AG20443 (cell line): ENCODE data around the gene PEX14.
"Not testable (repeated sequence)": the region's sequence is repeated elsewhere in the genome, so short reads cannot be mapped to it uniquely, and the experiment has no call there.

Source experiments
- DNase-seq: peaks from one replicate; pipeline ENCODE4 v3.0.0; 2012; ENCODE audit warnings: low spot score, mixed read lengths

Gene PEX14, protein sequence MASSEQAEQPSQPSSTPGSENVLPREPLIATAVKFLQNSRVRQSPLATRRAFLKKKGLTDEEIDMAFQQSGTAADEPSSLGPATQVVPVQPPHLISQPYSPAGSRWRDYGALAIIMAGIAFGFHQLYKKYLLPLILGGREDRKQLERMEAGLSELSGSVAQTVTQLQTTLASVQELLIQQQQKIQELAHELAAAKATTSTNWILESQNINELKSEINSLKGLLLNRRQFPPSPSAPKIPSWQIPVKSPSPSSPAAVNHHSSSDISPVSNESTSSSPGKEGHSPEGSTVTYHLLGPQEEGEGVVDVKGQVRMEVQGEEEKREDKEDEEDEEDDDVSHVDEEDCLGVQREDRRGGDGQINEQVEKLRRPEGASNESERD

GRCh38 chr1:10474613-10475507 is at the start of gene PEX14:
Gene PEX14 (plus strand): TSS chr1:10474950. CDS start chr1:10474967, 17 bp downstream.
- DNase-seq: peak; percentile 96

GRCh38 chr1:10425826-10426534 is 48.8 kb upstream of the PEX14 start:
- DNase-seq: not testable (repeated sequence)

DNA sequence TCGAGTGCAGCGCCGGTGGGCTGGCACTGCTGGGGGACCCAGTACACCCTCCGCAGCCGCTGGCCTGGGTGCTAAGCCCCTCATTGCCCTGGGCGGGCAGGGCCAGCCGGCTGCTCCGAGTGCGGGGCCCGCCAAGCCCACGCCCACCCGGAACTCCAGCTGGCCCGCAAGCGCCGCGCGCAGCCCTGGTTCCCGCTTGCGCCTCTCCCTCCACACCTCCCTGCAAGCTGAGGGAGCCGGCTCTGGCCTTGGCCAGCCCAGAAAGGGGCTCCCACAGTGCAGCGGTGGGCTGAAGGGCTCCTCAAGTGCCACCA is 48.3 kb upstream of the PEX14 start:
- not testable (repeated sequence) for DNase-seq

DNA sequence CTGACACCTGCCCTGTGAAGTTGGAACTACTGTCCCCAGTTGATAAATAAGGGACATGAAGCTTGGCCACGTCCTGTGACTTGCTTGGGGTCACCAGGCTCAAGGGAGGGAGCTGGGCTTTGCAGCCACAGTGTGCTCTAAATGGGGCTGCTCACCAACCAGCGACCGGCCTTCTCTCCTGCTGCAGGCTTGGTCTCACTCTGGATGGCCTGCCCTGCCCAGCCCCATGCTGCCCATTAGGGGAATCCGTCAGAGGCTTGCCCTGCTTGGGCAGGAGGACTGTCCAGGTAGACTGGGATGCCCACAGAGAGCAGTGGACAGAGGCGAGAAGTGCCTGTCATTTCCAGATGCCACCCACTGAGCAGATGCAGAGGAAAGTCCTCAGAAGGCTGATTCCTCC is 45.8 kb upstream of the PEX14 start:
- DNase-seq: no peak

- no peak for DNase-seq
Measured at GRCh38 chr1:10429868-10430215, 44.9 kb upstream of the PEX14 start.

- DNase-seq: peak; percentile 100
Measured at GRCh38 chr1:10430216-10431069, 44.3 kb upstream of the PEX14 start, which contains the start of gene CENPS. Gene CENPS (plus strand): TSS chr1:10430433. CDS start chr1:10430518, 85 bp downstream.

- peak; percentile 35 for DNase-seq
Measured at GRCh38 chr1:10431070-10431730, 43.5 kb upstream of the PEX14 start.

GRCh38 chr1:10432910-10433700 is 41.6 kb upstream of the PEX14 start:
- DNase-seq: no peak

DNA sequence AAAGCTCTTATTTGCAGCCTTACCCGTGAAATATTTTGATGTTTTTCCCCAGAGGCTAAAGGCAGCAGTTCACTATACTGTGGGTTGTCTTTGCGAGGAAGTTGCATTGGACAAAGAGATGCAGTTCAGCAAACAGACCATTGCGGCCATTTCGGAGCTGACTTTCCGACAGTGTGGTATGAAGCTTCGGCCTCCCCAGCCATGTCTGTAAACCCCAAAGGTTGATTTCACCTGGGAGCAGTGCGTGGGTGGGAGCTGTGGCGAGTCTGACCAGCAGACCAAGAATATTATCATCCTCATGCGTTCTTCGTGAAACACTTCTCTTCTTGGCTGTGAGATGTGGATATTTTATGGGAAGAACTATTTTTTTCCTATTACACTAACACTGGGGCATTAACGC is 41.0 kb upstream of the PEX14 start:
- DNase-seq: no peak

GRCh38 chr1:10434590-10434989 is 40.2 kb upstream of the PEX14 start:
- DNase-seq: no peak

DNA sequence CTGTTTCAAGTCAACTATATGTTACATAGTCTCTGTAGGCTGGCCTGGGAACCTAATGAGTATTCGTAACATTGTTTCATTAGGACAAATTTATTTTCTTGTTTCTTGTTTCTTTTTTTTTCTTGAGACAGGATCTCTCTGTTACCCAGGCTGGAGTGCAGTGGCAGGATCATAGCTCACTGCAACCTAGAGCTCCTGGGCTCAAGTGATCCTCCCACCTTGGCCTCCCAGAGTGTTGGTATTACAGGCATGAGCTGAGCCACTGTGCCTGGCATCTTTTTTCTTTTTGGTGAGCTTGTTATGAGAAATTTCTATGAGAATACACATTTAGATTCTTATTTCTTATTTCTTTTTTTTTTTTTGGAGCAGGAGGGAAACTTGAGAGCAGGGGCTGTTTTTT is 37.7 kb upstream of the PEX14 start:
- DNase-seq: no peak

DNA sequence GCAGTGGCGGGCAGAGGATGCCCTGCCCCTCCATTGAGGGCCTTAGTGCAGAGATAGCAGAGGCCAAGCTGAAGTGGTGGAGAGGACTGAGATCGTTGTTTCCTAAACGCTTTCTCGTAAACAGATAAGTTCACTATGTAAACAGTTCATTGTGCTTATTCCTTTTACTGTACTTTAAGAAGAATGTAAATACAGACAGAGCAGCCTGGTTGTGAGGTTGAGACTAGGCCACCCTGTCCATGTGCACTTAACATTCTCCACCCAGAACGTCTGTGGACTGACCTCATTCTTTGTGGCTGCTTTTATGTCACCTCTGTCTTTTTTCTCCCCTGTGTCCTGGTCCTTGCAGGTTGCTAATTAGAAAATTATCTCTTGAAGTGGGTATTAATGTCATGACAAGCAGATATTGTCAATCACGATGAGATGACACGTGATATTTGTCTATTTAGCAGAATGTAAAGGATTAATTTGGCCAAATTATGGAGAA is 36.0 kb upstream of the PEX14 start:
- DNase-seq: no peak

DNA sequence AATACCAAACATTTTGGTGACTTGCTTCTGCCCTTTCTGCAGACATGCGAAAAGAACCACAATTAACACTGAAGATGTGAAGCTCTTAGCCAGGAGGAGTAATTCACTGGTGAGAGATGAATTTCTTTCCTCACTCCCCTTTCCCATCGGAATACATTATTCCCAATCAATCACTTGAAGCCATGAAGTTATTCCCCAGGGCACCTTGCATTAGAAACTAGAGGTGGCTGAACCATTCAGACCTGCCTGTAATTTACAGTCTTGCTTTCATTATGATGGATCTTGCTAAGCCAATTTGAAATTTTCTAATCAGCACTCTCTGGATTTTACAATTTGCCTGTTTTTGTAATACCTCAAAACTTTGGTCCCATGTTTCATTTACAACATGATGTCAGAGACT is 34.4 kb upstream of the PEX14 start:
- DNase-seq: no peak

- no peak for DNase-seq
Measured at GRCh38 chr1:10440794-10441193, 34.0 kb upstream of the PEX14 start.

GRCh38 chr1:10444248-10444647 is 30.5 kb upstream of the PEX14 start:
- DNase-seq: no peak

DNA sequence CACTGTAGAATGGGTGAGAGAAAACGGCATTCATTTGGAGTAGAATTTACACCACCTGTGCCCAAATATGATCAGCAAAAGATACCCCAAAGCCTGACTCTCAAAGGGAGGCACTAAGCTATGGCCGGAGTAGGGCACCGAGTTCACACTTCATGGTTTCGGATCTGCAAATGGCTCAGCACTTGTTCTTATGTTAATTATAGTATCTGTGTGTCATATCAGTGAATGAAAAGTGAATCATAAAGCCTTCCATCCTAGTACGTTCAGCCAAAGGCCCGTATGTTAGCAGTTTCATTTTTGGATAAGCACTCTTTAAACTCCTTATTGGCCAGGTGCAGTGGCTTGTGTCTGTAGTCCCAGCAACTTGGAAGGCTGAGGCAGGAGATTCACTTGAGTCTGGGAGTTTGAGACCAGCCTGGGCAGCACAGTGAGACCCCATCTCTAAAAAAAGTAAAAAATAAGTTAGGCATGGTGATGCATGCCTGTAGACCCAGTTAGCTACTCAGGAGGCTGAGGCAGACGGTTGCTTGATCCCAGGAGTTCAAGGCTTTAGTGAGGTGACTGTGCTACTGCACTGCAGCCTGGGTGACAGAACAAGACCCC is 29.9 kb upstream of the PEX14 start:
- no peak for DNase-seq

DNA sequence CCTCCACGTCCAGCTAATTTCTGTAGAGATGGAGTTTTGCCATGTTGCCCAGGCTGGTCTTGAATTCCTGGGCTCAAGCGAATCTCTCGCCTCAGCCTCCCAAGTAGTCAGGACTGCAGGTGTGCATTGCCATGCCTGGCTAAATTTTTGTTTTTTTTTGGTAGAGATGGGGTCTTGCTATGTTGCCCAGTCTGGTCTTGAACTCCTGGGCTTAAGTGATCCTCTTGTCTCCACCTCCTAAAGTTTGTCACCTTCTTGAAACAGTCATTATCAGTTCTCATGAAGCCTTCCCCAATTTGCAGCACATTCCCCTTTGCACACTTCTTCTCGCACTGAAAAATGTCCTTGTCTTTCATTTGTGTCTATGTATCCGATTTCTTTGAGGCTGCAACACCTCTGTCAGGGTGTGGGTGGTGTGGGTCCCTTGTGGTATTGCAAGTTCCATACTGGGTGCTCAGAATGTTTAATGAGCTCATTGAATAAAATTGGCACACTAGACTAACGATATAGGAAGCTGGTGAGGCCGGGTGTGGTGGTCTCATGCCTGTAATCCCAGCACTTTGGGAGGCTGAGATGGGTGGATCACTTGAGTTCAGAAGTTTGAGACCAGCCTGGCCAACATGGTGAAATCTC is 27.8 kb upstream of the PEX14 start:
- DNase-seq: no peak

- DNase-seq: no peak
Measured at GRCh38 chr1:10449751-10450150, 25.0 kb upstream of the PEX14 start, which contains the start of gene CORT. Gene CORT (plus strand): TSS chr1:10450031. CDS start chr1:10450224, 193 bp downstream.
